SK-N-SH treated with all-trans-retinoic acid at 6 μM for 48 hours (cell line): ENCODE data around the gene SUPT16H.

Experiments used
- ATAC-seq: fragments of 200-7000 bp; cut with Tn5 transposase; 3 replicates; pipeline ENCODE4 v1.9.1; 2020; ENCODE audit warnings: mild to moderate bottlenecking, moderate library complexity
- ARNTL ChIP-seq: fragments of 450-650 bp; formaldehyde crosslinking; IDR thresholded peaks from 2 replicates; pipeline ENCODE4 v1.5.0; 2020; ENCODE audit warnings: low read depth, mild to moderate bottlenecking, moderate library complexity, borderline replicate concordance
- CSDC2 ChIP-seq: fragments of 250-450 bp; sonication (Bioruptor Pico); IDR thresholded peaks from 2 replicates; pipeline ENCODE4 v1.5.0; 2020; ENCODE audit warnings: mild to moderate bottlenecking, moderate library complexity
- ESRRG ChIP-seq: fragments of 250-450 bp; sonication (Bioruptor Pico); IDR thresholded peaks from 2 replicates; pipeline ENCODE4 v1.6.1; 2021; ENCODE audit warnings: mild to moderate bottlenecking
- GLIS3 ChIP-seq: fragments of 250-450 bp; sonication (Bioruptor Pico); IDR thresholded peaks from 2 replicates; pipeline ENCODE4 v1.5.0; 2020; ENCODE audit warnings: mild to moderate bottlenecking, moderate library complexity
- ISL1 ChIP-seq: fragments of 250-450 bp; sonication (Bioruptor Pico); IDR thresholded peaks from 2 replicates; pipeline ENCODE4 v2.1.2; 2022; ENCODE audit warnings: mild to moderate bottlenecking, moderate library complexity
- OSR1 ChIP-seq: fragments of 250-450 bp; sonication (Bioruptor Pico); IDR thresholded peaks from 2 replicates; pipeline ENCODE4 v1.8.0; 2022; ENCODE audit warnings: moderate library complexity, mild to moderate bottlenecking, inconsistent platforms
- PPARA ChIP-seq: fragments of 250-450 bp; sonication (Bioruptor Pico); IDR thresholded peaks from 2 replicates; pipeline ENCODE4 v1.5.0; 2020; ENCODE audit warnings: mild to moderate bottlenecking, borderline replicate concordance
- RARB ChIP-seq: fragments of 250-450 bp; sonication (Bioruptor Pico); IDR thresholded peaks from 2 replicates; pipeline ENCODE4 v1.8.0; 2021; ENCODE audit warnings: mild to moderate bottlenecking, moderate library complexity
- SNAI2 ChIP-seq: fragments of 250-450 bp; sonication (Bioruptor Pico); IDR thresholded peaks from 2 replicates; pipeline ENCODE4 v1.5.0; 2020; ENCODE audit warnings: mild to moderate bottlenecking, moderate library complexity
- TCF4 ChIP-seq: fragments of 250-450 bp; sonication (Bioruptor Pico); IDR thresholded peaks from 2 replicates; pipeline ENCODE4 v1.8.0; 2021; ENCODE audit warnings: mild to moderate bottlenecking, moderate library complexity, borderline replicate concordance
- TOX ChIP-seq: fragments of 250-450 bp; sonication (Bioruptor Pico); IDR thresholded peaks from 2 replicates; pipeline ENCODE4 v1.8.0; 2021; ENCODE audit warnings: mild to moderate bottlenecking, moderate library complexity, borderline replicate concordance
- ZFP3 ChIP-seq: fragments of 250-450 bp; sonication (Bioruptor Pico); IDR thresholded peaks from 2 replicates; pipeline ENCODE4 v1.5.0; 2020; ENCODE audit warnings: mild to moderate bottlenecking, moderate library complexity
- ZFP30 ChIP-seq: fragments of 450-650 bp; formaldehyde crosslinking; IDR thresholded peaks from 2 replicates; pipeline ENCODE4 v1.5.0; 2022; ENCODE audit warnings: mild to moderate bottlenecking, moderate library complexity
- ZNF565 ChIP-seq: fragments of 450-650 bp; formaldehyde crosslinking; conservative IDR thresholded peaks from 2 replicates; pipeline ENCODE4 v1.5.0; 2020; ENCODE audit warnings: low read depth, mild to moderate bottlenecking, moderate library complexity
- ZNF70 ChIP-seq: fragments of 450-650 bp; formaldehyde crosslinking; IDR thresholded peaks from 2 replicates; pipeline ENCODE4 v1.5.0; 2020; ENCODE audit warnings: mild to moderate bottlenecking, moderate library complexity
- ZNF8 ChIP-seq: fragments of 450-650 bp; formaldehyde crosslinking; IDR thresholded peaks from 2 replicates; pipeline ENCODE4 v1.5.0; 2020; ENCODE audit warnings: mild to moderate bottlenecking, moderate library complexity
- TF ChIP-seq, protein P1 (sequence below): fragments of 250-450 bp; sonication (Bioruptor Pico); IDR thresholded peaks from 2 replicates; pipeline ENCODE4 v1.8.0; 2021; ENCODE audit warnings: low read depth, mild to moderate bottlenecking, moderate library complexity, borderline replicate concordance
- TF ChIP-seq, protein P2 (sequence below): fragments of 250-450 bp; sonication (Bioruptor Pico); IDR thresholded peaks from 2 replicates; pipeline ENCODE4 v1.5.1; 2021; ENCODE audit warnings: mild to moderate bottlenecking, moderate library complexity
- TF ChIP-seq, protein P3 (sequence below): fragments of 250-450 bp; sonication (Bioruptor Pico); IDR thresholded peaks from 2 replicates; pipeline ENCODE4 v1.5.1; 2020; ENCODE audit warnings: low read depth, mild to moderate bottlenecking, moderate library complexity
- TF ChIP-seq, protein P4 (sequence below): fragments of 250-450 bp; sonication (Bioruptor Pico); IDR thresholded peaks from 2 replicates; pipeline ENCODE4 v1.8.0; 2020; ENCODE audit warnings: mild to moderate bottlenecking, moderate library complexity, borderline replicate concordance

The SUPT16H gene

DNA sequence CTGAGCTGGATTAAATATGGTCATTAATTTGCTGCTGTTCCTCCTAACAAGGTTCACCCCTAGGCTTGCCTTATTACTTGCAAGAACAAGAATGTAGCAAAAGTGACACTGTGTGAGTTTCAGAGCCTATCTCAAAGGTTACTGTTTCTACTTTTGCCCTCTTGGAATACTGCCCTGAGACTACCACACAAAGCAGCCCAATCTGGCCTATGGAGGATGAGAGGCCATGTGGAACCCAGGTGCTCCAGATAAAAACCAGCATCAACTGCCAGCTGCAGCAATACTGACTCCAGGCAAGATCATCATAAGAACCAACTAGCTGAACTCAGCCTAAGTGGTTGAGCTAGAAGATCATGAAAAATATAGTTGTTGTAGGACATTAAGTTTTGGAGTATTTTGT is 22.4 kb upstream of the SUPT16H start:
- TF ChIP-seq ESRRG, result no peak
- TF ChIP-seq, protein P1, sequence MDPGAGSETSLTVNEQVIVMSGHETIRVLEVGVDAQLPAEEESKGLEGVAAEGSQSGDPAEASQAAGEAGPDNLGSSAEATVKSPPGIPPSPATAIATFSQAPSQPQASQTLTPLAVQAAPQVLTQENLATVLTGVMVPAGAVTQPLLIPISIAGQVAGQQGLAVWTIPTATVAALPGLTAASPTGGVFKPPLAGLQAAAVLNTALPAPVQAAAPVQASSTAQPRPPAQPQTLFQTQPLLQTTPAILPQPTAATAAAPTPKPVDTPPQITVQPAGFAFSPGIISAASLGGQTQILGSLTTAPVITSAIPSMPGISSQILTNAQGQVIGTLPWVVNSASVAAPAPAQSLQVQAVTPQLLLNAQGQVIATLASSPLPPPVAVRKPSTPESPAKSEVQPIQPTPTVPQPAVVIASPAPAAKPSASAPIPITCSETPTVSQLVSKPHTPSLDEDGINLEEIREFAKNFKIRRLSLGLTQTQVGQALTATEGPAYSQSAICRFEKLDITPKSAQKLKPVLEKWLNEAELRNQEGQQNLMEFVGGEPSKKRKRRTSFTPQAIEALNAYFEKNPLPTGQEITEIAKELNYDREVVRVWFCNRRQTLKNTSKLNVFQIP (CRISPR knock-in tag), result no peak
- ATAC-seq, result no peak

DNA sequence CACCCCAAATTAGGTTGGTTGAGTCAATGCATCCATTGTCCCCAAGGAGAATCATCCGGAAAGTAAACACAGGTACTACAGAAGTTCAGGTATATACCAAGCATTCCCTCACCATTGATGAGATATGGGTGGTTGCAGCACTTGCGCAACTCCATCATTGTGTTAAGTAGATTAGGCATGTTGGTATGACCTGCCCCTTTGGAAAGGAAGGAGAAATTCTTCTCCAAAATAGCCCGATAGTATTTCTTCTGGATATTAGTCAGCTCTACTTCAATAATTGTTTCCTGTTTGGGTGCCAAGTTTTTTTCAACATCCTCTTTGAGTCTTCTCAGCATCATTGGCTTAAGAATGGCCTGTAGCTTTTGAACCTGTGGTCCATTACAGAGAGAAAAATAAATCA is 21.3 kb upstream of the SUPT16H start:
- ATAC-seq, result no peak
- TF ChIP-seq, protein P1 (CRISPR knock-in tag), result no peak
- TF ChIP-seq ZNF565 (no peak), GLIS3 (CRISPR knock-in tag) (no peak), TOX (no peak), ZFP30 (CRISPR knock-in tag) (no peak), ZNF8 (no peak), PPARA (CRISPR knock-in tag) (no peak), TCF4 (CRISPR knock-in tag) (no peak), ZFP3 (CRISPR knock-in tag) (no peak), ARNTL (CRISPR knock-in tag) (no peak), OSR1 (CRISPR knock-in tag) (no peak), ESRRG (no peak)
- TF ChIP-seq, protein P2, sequence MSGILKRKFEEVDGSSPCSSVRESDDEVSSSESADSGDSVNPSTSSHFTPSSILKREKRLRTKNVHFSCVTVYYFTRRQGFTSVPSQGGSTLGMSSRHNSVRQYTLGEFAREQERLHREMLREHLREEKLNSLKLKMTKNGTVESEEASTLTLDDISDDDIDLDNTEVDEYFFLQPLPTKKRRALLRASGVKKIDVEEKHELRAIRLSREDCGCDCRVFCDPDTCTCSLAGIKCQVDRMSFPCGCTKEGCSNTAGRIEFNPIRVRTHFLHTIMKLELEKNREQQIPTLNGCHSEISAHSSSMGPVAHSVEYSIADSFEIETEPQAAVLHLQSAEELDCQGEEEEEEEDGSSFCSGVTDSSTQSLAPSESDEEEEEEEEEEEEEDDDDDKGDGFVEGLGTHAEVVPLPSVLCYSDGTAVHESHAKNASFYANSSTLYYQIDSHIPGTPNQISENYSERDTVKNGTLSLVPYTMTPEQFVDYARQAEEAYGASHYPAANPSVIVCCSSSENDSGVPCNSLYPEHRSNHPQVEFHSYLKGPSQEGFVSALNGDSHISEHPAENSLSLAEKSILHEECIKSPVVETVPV (CRISPR knock-in tag), result no peak
- TF ChIP-seq, protein P3, sequence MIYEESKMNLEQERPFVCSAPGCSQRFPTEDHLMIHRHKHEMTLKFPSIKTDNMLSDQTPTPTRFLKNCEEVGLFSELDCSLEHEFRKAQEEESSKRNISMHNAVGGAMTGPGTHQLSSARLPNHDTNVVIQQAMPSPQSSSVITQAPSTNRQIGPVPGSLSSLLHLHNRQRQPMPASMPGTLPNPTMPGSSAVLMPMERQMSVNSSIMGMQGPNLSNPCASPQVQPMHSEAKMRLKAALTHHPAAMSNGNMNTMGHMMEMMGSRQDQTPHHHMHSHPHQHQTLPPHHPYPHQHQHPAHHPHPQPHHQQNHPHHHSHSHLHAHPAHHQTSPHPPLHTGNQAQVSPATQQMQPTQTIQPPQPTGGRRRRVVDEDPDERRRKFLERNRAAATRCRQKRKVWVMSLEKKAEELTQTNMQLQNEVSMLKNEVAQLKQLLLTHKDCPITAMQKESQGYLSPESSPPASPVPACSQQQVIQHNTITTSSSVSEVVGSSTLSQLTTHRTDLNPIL, result no peak
- TF ChIP-seq, protein P4, sequence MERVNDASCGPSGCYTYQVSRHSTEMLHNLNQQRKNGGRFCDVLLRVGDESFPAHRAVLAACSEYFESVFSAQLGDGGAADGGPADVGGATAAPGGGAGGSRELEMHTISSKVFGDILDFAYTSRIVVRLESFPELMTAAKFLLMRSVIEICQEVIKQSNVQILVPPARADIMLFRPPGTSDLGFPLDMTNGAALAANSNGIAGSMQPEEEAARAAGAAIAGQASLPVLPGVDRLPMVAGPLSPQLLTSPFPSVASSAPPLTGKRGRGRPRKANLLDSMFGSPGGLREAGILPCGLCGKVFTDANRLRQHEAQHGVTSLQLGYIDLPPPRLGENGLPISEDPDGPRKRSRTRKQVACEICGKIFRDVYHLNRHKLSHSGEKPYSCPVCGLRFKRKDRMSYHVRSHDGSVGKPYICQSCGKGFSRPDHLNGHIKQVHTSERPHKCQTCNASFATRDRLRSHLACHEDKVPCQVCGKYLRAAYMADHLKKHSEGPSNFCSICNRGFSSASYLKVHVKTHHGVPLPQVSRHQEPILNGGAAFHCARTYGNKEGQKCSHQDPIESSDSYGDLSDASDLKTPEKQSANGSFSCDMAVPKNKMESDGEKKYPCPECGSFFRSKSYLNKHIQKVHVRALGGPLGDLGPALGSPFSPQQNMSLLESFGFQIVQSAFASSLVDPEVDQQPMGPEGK (CRISPR knock-in tag), result no peak

DNA sequence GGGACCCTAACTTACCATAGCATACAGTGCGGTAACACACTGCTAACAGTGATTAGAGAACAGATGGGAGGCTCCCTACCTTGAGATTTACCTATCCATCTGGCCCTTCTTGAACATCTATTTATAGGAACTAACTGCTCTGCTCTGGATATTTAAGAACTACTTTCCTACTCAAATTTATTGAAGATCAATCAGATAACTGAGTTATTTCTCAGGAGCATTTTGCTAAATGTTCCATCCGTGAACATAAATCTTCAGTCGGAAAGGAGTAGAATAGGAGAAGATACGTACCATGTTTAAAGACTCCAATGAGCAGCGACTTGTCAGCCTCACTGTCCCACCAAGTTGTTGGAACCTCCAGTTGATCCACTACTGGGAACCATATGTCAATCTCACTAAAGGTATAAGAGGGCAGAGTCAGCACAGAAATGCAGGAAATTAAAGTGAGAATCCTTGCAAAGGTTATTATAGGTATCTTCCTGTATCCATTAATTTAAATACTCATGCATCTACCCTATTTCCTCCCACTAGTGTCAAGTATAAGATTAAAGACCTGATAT is 15.6 kb upstream of the SUPT16H start:
- TF ChIP-seq SNAI2 (CRISPR knock-in tag) (no peak), ZNF70 (CRISPR knock-in tag) (no peak), ZNF565 (no peak), OSR1 (CRISPR knock-in tag) (no peak), ZFP3 (CRISPR knock-in tag) (no peak), CSDC2 (CRISPR knock-in tag) (no peak), ESRRG (no peak), ZFP30 (CRISPR knock-in tag) (no peak)
- no peak for ATAC-seq

DNA sequence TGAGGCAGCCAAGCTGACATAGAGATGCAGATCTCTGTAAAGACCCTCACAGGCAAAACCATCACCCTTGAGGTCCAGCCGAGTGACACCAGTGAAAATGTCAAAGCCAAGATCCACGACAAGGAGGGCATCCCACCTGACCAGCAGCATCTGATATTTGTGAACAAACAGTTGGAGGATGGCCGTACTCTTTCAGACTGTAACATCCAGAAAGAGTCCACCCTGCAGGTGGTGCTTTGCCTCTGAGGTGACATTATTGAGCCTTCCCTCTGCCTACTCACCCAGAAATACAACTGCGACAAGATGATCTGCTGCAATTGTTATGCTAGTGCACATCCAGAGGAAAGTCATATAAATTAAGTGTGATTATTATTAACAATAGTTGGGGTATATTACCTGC is 15.1 kb upstream of the SUPT16H start:
- no peak for TF ChIP-seq ZNF70 (CRISPR knock-in tag)
- TF ChIP-seq, protein P2 (CRISPR knock-in tag), result no peak
- TF ChIP-seq ZNF565, result no peak
- no peak for TF ChIP-seq RARB
- no peak for TF ChIP-seq ARNTL (CRISPR knock-in tag)
- TF ChIP-seq ZFP3 (CRISPR knock-in tag), result no peak
- no peak for TF ChIP-seq OSR1 (CRISPR knock-in tag)
- TF ChIP-seq, protein P3, result no peak
- no peak for TF ChIP-seq ISL1 (CRISPR knock-in tag)
- no peak for TF ChIP-seq ZNF8
- no peak for TF ChIP-seq TOX
- TF ChIP-seq PPARA (CRISPR knock-in tag), result no peak
- no peak for ATAC-seq
